GM12874 (cell line): ENCODE results near the gene GPC2.
A peak's percentile ranks its signal among the peaks of the same experiment; 100 is the strongest.

Experiments
- CTCF ChIP-seq: IDR thresholded peaks from 2 replicates; pipeline ENCODE4 v1.5.1; 2011; ENCODE audit warnings: low read depth, mild to moderate bottlenecking, control low read depth, low read length, moderate library complexity; ENCODE audit not compliant: insufficient read depth

Gene GPC2

GRCh38 chr7:100141555-100141949 is 35.6 kb downstream of the GPC2 start:
- TF ChIP-seq CTCF: no peak

- TF ChIP-seq CTCF: no peak
Observed at GRCh38 chr7:100137851-100138760, 39.1 kb downstream of the GPC2 start.

- peak; percentile 95 for TF ChIP-seq CTCF
Observed at GRCh38 chr7:100132697-100133151, 44.5 kb downstream of the GPC2 start.

GRCh38 chr7:100132126-100132525 is 45.1 kb downstream of the GPC2 start:
- no peak for TF ChIP-seq CTCF

GRCh38 chr7:100130608-100131453 is 46.4 kb downstream of the GPC2 start:
- peak; percentile 84 for TF ChIP-seq CTCF

- TF ChIP-seq CTCF: no peak
Observed at GRCh38 chr7:100128637-100128963, 48.6 kb downstream of the GPC2 start.

GRCh38 chr7:100127866-100128636 is 49.1 kb downstream of the GPC2 start:
- TF ChIP-seq CTCF: no peak
